Transverse colon (tissue), 4 donors: ENCODE measurements around the gene ZNF652. TPM values are rescaled to one million over a fixed set of nuclear protein-coding genes. Genes with fewer than 3 reads are reported as not detected.

Experiments
- DNase-seq: peaks from one replicate; pipeline ENCODE4 v3.0.0-alpha.2; 2019
- H3K27ac ChIP-seq, 4 donors: fragments of 200-600 bp; sonication (generic); 2 replicates each; pipeline ENCODE4 v1.5.1; 2016 to 2018; ENCODE audit warnings: inconsistent platforms in 4 of 4
- H3K27me3 ChIP-seq: fragments of 200-600 bp; sonication (generic); 2 replicates; pipeline ENCODE4 v1.5.1; 2017; ENCODE audit warnings: inconsistent platforms
- H3K36me3 ChIP-seq, 4 donors: fragments of 200-600 bp; sonication (generic); 2 replicates each; pipeline ENCODE4 v1.5.1; 2017 to 2019; ENCODE audit warnings: inconsistent platforms in 4 of 4
- H3K4me1 ChIP-seq, 4 donors: fragments of 200-600 bp; sonication (generic); 2 replicates each; pipeline ENCODE4 v1.5.1; 2017 to 2020; ENCODE audit warnings: inconsistent platforms in 4 of 4
- H3K4me3 ChIP-seq, 4 donors: fragments of 200-600 bp; sonication (generic); 1 replicate in 1 of 4; 2 replicates in 3 of 4; pipeline versions ENCODE4 v1.5.1 to v1.6.1; 2017 to 2019; ENCODE audit warnings: inconsistent platforms in 4 of 4
- H3K9me3 ChIP-seq, 2 donors: fragments of 200-600 bp; sonication (generic); 2 replicates each; pipeline ENCODE4 v1.5.1; 2017 to 2019; ENCODE audit warnings: inconsistent platforms in 2 of 2
- EP300 ChIP-seq: sonication (generic); formaldehyde crosslinking; IDR thresholded peaks from one replicate; pipeline ENCODE4 v1.6.1; 2017; ENCODE audit warnings: antibody characterized with exemption, low read depth
- POLR2A ChIP-seq: fragments of 450-650 bp; IDR thresholded peaks from one replicate; pipeline ENCODE4 v1.6.1; 2016; ENCODE audit warnings: antibody characterized with exemption, mild to moderate bottlenecking, moderate library complexity
- POLR2AphosphoS5 ChIP-seq, 3 donors: sonication (generic); formaldehyde crosslinking; IDR thresholded peaks; one replicate each; pipeline ENCODE4 v1.6.1; 2016; ENCODE audit warnings: antibody characterized with exemption in 3 of 3
- WGBS, 2 donors: methylation state at CpG; one replicate each; pipeline ENCODE4 v1.1.5; 2018; ENCODE audit warnings: low coverage in 1 of 2; 5-methylcytosine and 5-hydroxymethylcytosine counted together
- in situ Hi-C, 4 donors: fragments of 200-750 bp; cut with MboI; loops; one replicate each; pipeline versions ENCODE4 v1.15.0 to v1.15.1; 2017; ENCODE audit warnings: low sequenced_read_pairs in 3 of 4, low pct_ligation_motif_present in 1 of 4, low pct_unique_long_range_greater_than_20kb in 1 of 4
- intact Hi-C: fragments of 100-400 bp; cut with DNase I; formaldehyde crosslinking; loops from one replicate; pipeline ENCODE4 v1.15.1; 2023; ENCODE audit warnings: low total_unique reads
- total RNA-seq, 4 donors: library from RNA; depleted of rRNA; stranded (reverse); fragments of >200 nt; gene quantifications; one replicate each; pipeline ENCODE4 v1.1.0, GENCODE V29; 2016
- TF ChIP-seq, protein P1 (sequence below), 5 experiments: fragments of 200-600 bp in 3 of 5; fragments of 450-650 bp in 2 of 5; sonication (generic) in 3 of 5; IDR thresholded peaks; 1 replicate in 2 of 5; 2 replicates in 3 of 5; pipeline ENCODE4 v1.5.1; 2016 to 2017; ENCODE audit warnings: antibody characterized with exemption in 5 of 5, inconsistent platforms in 3 of 5, mild to moderate bottlenecking in 2 of 5, moderate library complexity in 1 of 5

Gene ZNF652
- total RNA-seq, 4 donors from 2014 or later: 25.8 to 55.6 (median 50.2) TPM

DNA sequence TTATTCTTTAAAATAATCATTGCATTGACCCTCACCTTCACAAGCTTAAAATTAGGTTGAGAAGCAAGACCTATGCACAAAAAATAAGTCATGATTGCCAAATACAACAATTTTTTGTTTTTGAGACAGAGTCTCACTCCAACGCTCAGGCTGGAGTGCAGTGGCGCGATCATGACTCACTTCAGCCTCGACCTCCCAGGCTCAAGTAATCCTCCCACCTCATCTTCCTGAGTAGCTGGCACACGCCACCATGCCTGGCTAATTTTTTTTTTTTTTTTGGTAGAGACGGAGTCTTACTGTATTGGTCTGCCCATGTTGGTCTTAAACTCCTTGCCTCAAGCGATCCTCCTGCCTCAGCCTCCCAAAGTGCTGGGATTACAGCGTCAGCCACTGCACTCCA lies 24.2 kb downstream of the ZNF652 start:
- Histone ChIP-seq H3K4me3 (no peak overlapping the region), H3K36me3 (no peaks in the 10 kb centered on the region), H3K4me1 (peaks cover 0 to 49% (median 15%) of the 10 kb centered on the region in 4 donors), H3K9me3 (no peaks in the 10 kb centered on the region), H3K27ac (no peak overlapping the region), H3K27me3 (no peaks in the 10 kb centered on the region)
- 85 to 91% methylated on average over 6 to 8 of the region's 8 CpGs for WGBS, 2 donors
- intact Hi-C loops (no loop called here), in situ Hi-C loops (no loop called here)
- DNase-seq: no peak
- TF ChIP-seq, protein P1, sequence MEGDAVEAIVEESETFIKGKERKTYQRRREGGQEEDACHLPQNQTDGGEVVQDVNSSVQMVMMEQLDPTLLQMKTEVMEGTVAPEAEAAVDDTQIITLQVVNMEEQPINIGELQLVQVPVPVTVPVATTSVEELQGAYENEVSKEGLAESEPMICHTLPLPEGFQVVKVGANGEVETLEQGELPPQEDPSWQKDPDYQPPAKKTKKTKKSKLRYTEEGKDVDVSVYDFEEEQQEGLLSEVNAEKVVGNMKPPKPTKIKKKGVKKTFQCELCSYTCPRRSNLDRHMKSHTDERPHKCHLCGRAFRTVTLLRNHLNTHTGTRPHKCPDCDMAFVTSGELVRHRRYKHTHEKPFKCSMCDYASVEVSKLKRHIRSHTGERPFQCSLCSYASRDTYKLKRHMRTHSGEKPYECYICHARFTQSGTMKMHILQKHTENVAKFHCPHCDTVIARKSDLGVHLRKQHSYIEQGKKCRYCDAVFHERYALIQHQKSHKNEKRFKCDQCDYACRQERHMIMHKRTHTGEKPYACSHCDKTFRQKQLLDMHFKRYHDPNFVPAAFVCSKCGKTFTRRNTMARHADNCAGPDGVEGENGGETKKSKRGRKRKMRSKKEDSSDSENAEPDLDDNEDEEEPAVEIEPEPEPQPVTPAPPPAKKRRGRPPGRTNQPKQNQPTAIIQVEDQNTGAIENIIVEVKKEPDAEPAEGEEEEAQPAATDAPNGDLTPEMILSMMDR (IDR thresholded peaks at IDR 0.05): no peak
- TF ChIP-seq EP300 (no peak), POLR2A (no peak), POLR2AphosphoS5 (IDR thresholded peaks at IDR 0.05) (no peak)

DNA sequence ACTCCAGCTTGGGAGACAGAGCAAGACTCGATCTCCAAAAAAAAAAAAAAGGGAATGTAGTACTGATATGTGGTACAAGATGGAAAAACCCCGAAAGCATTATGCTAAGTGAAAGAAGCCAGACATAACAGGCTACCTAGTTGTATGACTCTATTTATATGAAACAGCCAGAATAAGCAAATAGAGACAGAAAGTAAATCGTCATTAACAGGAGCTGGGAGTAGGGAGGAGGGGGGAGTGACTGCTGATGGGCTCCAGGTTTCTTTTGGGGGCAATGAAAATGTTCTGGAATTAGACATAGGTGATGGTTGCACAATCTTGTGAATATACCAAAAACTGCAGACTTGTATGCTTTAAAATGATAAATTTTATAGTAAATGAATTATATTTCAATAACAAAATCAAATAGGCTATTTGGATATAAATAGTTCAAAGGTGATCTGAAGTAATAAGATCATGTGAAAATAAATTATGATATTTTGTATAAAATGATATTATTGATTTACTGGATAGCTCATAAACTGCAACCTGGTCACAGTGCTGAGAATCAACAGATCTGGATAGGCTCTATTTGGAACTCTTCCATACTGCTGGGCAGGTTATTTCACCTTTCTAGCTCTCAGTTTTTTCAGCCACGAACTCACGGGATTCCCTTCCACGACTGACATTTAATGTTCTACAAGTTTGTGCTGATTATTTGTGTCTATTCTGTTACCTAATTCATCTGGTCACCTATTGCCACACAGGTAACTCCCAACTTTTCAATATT lies 27.1 kb downstream of the ZNF652 start:
- no peaks in the 10 kb centered on the region for H3K9me3 ChIP-seq
- H3K36me3 ChIP-seq: no peaks in the 10 kb centered on the region
- no peak for DNase-seq
- H3K27me3 ChIP-seq: no peaks in the 10 kb centered on the region
- intact Hi-C loops: no loop called here
- peak overlapping the region in 3 of 4 donors; percentile 15 to 35 (median 34) for H3K27ac ChIP-seq
- in situ Hi-C loops: no loop called here
- no peak overlapping the region for H3K4me3 ChIP-seq
- TF ChIP-seq POLR2AphosphoS5 (IDR thresholded peaks at IDR 0.05): peak in 2 of 3 donors; percentile 21 to 24
- no peak for TF ChIP-seq POLR2A
- H3K4me1 ChIP-seq: peaks cover 0 to 36% (median 13%) of the 10 kb centered on the region in 4 donors
- 60 to 67% methylated on average over 6 of the region's 6 CpGs for WGBS, 2 donors

DNA sequence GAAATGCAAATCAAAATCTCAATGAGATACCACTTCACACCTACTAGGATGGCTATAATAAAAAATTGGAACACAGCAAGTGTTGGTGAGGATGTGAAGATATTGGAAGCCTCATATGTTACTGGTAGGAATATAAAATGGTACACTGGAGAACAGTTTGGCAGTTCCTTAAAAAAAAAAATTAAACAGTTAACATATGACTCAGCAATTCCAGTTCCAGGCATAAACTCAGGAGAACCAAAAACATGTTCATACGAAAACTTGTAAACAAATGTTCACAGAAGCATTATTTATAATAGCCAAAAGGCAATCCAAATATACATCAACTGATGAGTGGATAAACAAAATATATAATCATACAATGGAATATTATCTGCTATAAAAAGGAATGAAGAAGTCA lies 28.2 kb downstream of the ZNF652 start:
- WGBS, 2 donors: 33 to 57% methylated on average over 1 of the region's 1 CpG
- in situ Hi-C loops (no loop called here), intact Hi-C loops (no loop called here)
- Histone ChIP-seq H3K27ac (peak overlapping the region in 2 of 4 donors; percentile 34 to 35), H3K27me3 (no peaks in the 10 kb centered on the region), H3K9me3 (no peaks in the 10 kb centered on the region), H3K4me3 (no peak overlapping the region), H3K4me1 (peaks cover 0 to 39% (median 13%) of the 10 kb centered on the region in 4 donors), H3K36me3 (no peaks in the 10 kb centered on the region)
- no peak for DNase-seq
- TF ChIP-seq EP300: no peak
- no peak for TF ChIP-seq POLR2A
- TF ChIP-seq, protein P1 (IDR thresholded peaks at IDR 0.05): no peak
- no peak for TF ChIP-seq POLR2AphosphoS5 (IDR thresholded peaks at IDR 0.05)

DNA sequence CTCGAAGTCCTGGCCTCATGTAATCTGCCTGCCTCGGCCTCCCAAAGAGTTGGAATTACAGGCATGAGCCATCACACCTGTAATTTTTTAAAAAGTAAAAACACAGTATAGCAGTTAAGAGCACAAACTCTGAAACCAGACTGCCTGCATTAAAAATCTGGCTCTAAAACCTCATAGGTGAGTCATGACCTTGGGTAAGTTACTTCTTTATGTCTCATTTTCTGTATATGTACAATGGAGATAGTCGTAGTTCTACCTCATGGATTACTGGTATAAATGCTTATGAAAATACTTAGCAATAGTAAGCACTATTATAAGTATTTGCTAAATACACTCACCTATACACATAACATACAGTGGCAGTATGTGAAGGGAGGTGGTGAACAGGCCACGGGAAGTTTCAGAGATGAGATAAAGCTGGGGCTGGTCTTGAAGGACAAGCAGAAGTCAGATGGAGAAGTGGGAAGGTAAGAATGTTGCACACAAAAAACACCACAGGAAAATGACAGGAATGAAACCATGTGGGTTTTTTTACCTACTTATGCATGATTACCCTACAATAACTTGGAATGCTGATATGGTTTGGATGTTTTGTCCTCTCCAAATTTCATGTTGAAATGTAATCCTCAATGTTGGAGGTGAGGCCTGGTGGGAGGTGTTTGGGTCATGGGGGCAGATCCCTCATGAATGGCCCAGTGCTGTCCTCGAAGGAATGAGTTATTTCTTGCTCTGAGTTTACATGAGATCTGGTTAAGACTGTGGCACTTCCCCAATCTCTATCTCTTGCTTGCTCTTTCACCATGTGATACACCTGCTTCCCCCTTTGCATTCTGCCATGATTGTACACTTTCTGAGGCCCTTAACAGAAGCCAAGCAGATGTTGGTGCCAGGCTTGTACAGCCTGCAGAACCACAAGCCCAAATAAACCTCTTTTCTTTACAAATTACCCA lies 33.9 kb downstream of the ZNF652 start:
- intact Hi-C loops: no loop called here
- no peak for DNase-seq
- in situ Hi-C loops: no loop called here

More for the DNA sequence above, 33.9 kb downstream of the ZNF652 start:
- Histone ChIP-seq H3K27me3 (no peaks in the 10 kb centered on the region), H3K9me3 (no peaks in the 10 kb centered on the region), H3K27ac (no peak overlapping the region), H3K36me3 (no peaks in the 10 kb centered on the region), H3K4me3 (no peak overlapping the region), H3K4me1 (peaks cover 0 to 17% (median 5%) of the 10 kb centered on the region in 4 donors)
- TF ChIP-seq POLR2A: no peak
- no peak for TF ChIP-seq EP300
- no peak for TF ChIP-seq POLR2AphosphoS5 (IDR thresholded peaks at IDR 0.05)
- TF ChIP-seq, protein P1 (IDR thresholded peaks at IDR 0.05): no peak
- 85 to 92% methylated on average over 4 to 5 of the region's 5 CpGs for WGBS, 2 donors
